H1 (cell line): ENCODE results near the gene SLC9A4. TPM values are rescaled to one million over a fixed set of nuclear protein-coding genes. Genes with fewer than 3 reads are reported as not detected.

ENCODE experiments used
- CTCF ChIA-PET: fragments of 300-600 bp; sonication (Branson Sonifier 250); formaldehyde crosslinking; loops from one replicate; lab custom pipeline; 2021; ENCODE audit not compliant: partially characterized antibody; lab: Charles Lee
- POLR2A ChIA-PET: fragments of 300-600 bp; sonication (Branson Sonifier 250); formaldehyde crosslinking; loops from one replicate; lab custom pipeline; 2021; ENCODE audit warnings: inconsistent platforms; ENCODE audit not compliant: partially characterized antibody; lab: Charles Lee
- DNase-seq, 2 experiments: peaks; one replicate each; pipeline versions ENCODE4 v3.0.0 to v3.0.0-alpha.2; 2010 to 2022; ENCODE audit warnings: low spot score in 2 of 2, low read depth in 1 of 2, mixed read lengths in 1 of 2
- FAIRE-seq: peaks from 2 replicates; lab custom pipeline; 2011; peaks lifted over from hg19 to GRCh38; lab: Jason Lieb, UNC
- H2AFZ ChIP-seq: 2 replicates; pipeline ENCODE4 v1.8.1; 2012; ENCODE audit warnings: low read length, inconsistent platforms
- H2AK5ac ChIP-seq: 2 replicates; pipeline ENCODE4 v1.6.1; 2013; ENCODE audit warnings: low read depth, low read length
- H2BK120ac ChIP-seq: replicated peaks from 2 replicates; pipeline ENCODE3; 2013; ENCODE audit warnings: low read depth, low read length, inconsistent platforms
- H2BK12ac ChIP-seq: 2 replicates; pipeline ENCODE4 v1.6.1; 2013; ENCODE audit warnings: low read depth, low read length
- H2BK15ac ChIP-seq: 2 replicates; pipeline ENCODE4 v1.6.1; 2013; ENCODE audit warnings: low read length
- H2BK20ac ChIP-seq: 2 replicates; pipeline ENCODE4 v1.6.1; 2013; ENCODE audit warnings: low read length
- H2BK5ac ChIP-seq: 2 replicates; pipeline ENCODE4 v1.6.1; 2013; ENCODE audit warnings: low read depth, low read length
- H3K14ac ChIP-seq: 2 replicates; pipeline ENCODE4 v1.6.1; 2013; ENCODE audit warnings: inconsistent platforms; ENCODE audit not compliant: insufficient read length
- H3K18ac ChIP-seq: 2 replicates; pipeline ENCODE4 v1.6.1; 2013; ENCODE audit warnings: low read length; ENCODE audit errors: extremely low read depth
- H3K23ac ChIP-seq: 2 replicates; pipeline ENCODE4 v1.6.1; 2013; ENCODE audit warnings: inconsistent platforms; ENCODE audit not compliant: insufficient read length
- H3K23me2 ChIP-seq: 2 replicates; pipeline ENCODE4 v1.6.1; 2013; ENCODE audit warnings: low read depth, low read length
- H3K27ac ChIP-seq: 2 replicates; pipeline ENCODE4 v1.6.1; 2011; ENCODE audit warnings: low read depth, low read length, inconsistent platforms
- H3K27me3 ChIP-seq, 4 experiments: replicated peaks in 1 of 4; 1 replicate in 1 of 4; 2 replicates in 3 of 4; pipeline versions ENCODE4 v1.6.1 to v1.8.1; 2011 to 2013; ENCODE audit warnings: low read length in 3 of 4, mild to moderate bottlenecking in 3 of 4, inconsistent platforms in 2 of 4, mixed read lengths in 2 of 4, moderate library complexity in 1 of 4; ENCODE audit not compliant: control insufficient read depth in 3 of 4, insufficient read depth in 3 of 4; ENCODE audit errors: extremely low read depth in 1 of 4
- H3K36me3 ChIP-seq, 4 experiments: 2 replicates each; pipeline versions ENCODE4 v1.6.1 to v1.8.1; 2011 to 2013; ENCODE audit warnings: mild to moderate bottlenecking in 4 of 4, low read length in 3 of 4, moderate library complexity in 2 of 4, control low read depth in 1 of 4, inconsistent platforms in 1 of 4; ENCODE audit not compliant: insufficient read depth in 4 of 4, control insufficient read depth in 2 of 4
- H3K4ac ChIP-seq: replicated peaks from 2 replicates; pipeline ENCODE3; 2013; ENCODE audit warnings: low read length, low read depth, mixed read lengths, inconsistent platforms; ENCODE audit not compliant: insufficient read length
- H3K4me1 ChIP-seq, 4 experiments: replicated peaks in 1 of 4; 1 replicate in 1 of 4; 2 replicates in 3 of 4; pipeline versions ENCODE4 v1.6.1 to v1.8.1; 2011 to 2013; ENCODE audit warnings: low read length in 3 of 4, inconsistent platforms in 2 of 4, mixed read lengths in 1 of 4; ENCODE audit not compliant: insufficient read depth in 4 of 4, control insufficient read depth in 3 of 4
- H3K4me2 ChIP-seq, 2 experiments: 2 replicates each; pipeline versions ENCODE4 v1.6.1 to v1.8.1; 2011 to 2013; ENCODE audit warnings: low read depth in 2 of 2, low read length in 2 of 2, control low read depth in 1 of 2, inconsistent platforms in 1 of 2, mild to moderate bottlenecking in 1 of 2; ENCODE audit not compliant: insufficient read depth in 1 of 2
- H3K4me3 ChIP-seq, 4 experiments: fragments of 200-600, 300-600 bp in 1 of 4; sonication (generic), shearing (Covaris generic), sonication (Bioruptor Twin) in 1 of 4; 2 replicates each; pipeline versions ENCODE4 v1.5.1 to v1.8.1; 2011 to 2016; ENCODE audit warnings: low read length in 4 of 4, low read depth in 3 of 4, control low read depth in 2 of 4, inconsistent platforms in 2 of 4, mild to moderate bottlenecking in 2 of 4, mixed read lengths in 1 of 4, moderate library complexity in 1 of 4; ENCODE audit not compliant: insufficient read depth in 2 of 4; ENCODE audit errors: extremely low read depth in 1 of 4
- H3K56ac ChIP-seq: replicated peaks from 2 replicates; pipeline ENCODE3; 2013; ENCODE audit warnings: low read depth, mild to moderate bottlenecking, mixed read lengths, low read length, inconsistent platforms; ENCODE audit not compliant: insufficient read length
- H3K79me1 ChIP-seq: 2 replicates; pipeline ENCODE4 v1.6.1; 2013; ENCODE audit warnings: low read depth, low read length, control low read depth
- H3K79me2 ChIP-seq, 2 experiments: 2 replicates each; pipeline versions ENCODE4 v1.6.1 to v1.8.1; 2012 to 2013; ENCODE audit warnings: low read length in 2 of 2, mild to moderate bottlenecking in 2 of 2, inconsistent platforms in 1 of 2; ENCODE audit not compliant: insufficient read depth in 2 of 2, control insufficient read depth in 1 of 2
- H3K9ac ChIP-seq, 4 experiments: replicated peaks in 1 of 4; 1 replicate in 1 of 4; 2 replicates in 3 of 4; pipeline versions ENCODE4 v1.6.1 to v1.8.1; 2011 to 2013; ENCODE audit warnings: low read depth in 3 of 4, low read length in 3 of 4, control low read depth in 2 of 4, mild to moderate bottlenecking in 2 of 4, moderate library complexity in 2 of 4, inconsistent platforms in 1 of 4; ENCODE audit errors: extremely low read depth in 1 of 4
- H3K9me3 ChIP-seq, 2 experiments: 2 replicates each; pipeline versions ENCODE4 v1.6.1 to v1.8.1; 2012 to 2013; ENCODE audit warnings: mild to moderate bottlenecking in 2 of 2, moderate library complexity in 2 of 2, control low read depth in 1 of 2, inconsistent platforms in 1 of 2, low read depth in 1 of 2, low read length in 1 of 2, mixed read lengths in 1 of 2; ENCODE audit not compliant: insufficient read depth in 2 of 2
- H4K20me1 ChIP-seq, 2 experiments: replicated peaks in 1 of 2; 2 replicates each; pipeline versions ENCODE3 to v1.8.1; 2011 to 2013; ENCODE audit warnings: inconsistent platforms in 2 of 2, low read length in 2 of 2, mild to moderate bottlenecking in 1 of 2; ENCODE audit not compliant: insufficient read depth in 2 of 2, control insufficient read depth in 1 of 2
- H4K5ac ChIP-seq: 2 replicates; pipeline ENCODE4 v1.6.1; 2013; ENCODE audit warnings: low read length, low read depth, mixed read lengths, inconsistent platforms; ENCODE audit not compliant: insufficient read length
- H4K8ac ChIP-seq: 2 replicates; pipeline ENCODE4 v1.8.0; 2013; ENCODE audit warnings: mild to moderate bottlenecking, moderate library complexity, low read length, inconsistent platforms; ENCODE audit not compliant: insufficient read depth; ENCODE audit errors: extremely low read depth
- H4K91ac ChIP-seq: replicated peaks from 2 replicates; pipeline ENCODE3; 2013; ENCODE audit warnings: low read length, mixed read lengths, inconsistent platforms; ENCODE audit not compliant: insufficient read length
- JUND ChIP-seq: IDR thresholded peaks from 2 replicates; pipeline ENCODE4 v1.6.1; 2011; ENCODE audit warnings: mild to moderate bottlenecking, improper control_type of control experiment, low read length
- WGBS, 2 experiments: shearing (Covaris generic) in 1 of 2; methylation state at CpG; one replicate each; pipeline versions ENCODE4 v1.1.6 to v1.1.7; 2013 to 2015; ENCODE audit warnings: low lambda C conversion rate in 2 of 2, mixed read lengths in 2 of 2, inconsistent platforms in 1 of 2, low coverage in 1 of 2, missing lambda C conversion rate in 1 of 2; ENCODE audit not compliant: insufficient replicate concordance in 2 of 2, insufficient coverage in 1 of 2, insufficient read length in 1 of 2; ENCODE audit errors: extremely low coverage in 1 of 2, missing lambda C conversion rate in 1 of 2; 5-methylcytosine and 5-hydroxymethylcytosine counted together
- polyA plus RNA-seq, 7 experiments: library from polyadenylated mRNA; depleted of rRNA in 3 of 7; stranded (reverse) in 5 of 7; unstranded in 2 of 7; fragments of >200 nt in 5 of 7; fragments of 200-250 nt in 2 of 7; gene quantifications; 1 replicate in 5 of 7; 2 replicates in 1 of 7; 4 replicates in 1 of 7; pipeline versions ENCODE4 v1.2.1 to v1.2.3, GENCODE V29; 2011 to 2013; ENCODE audit warnings: missing spikeins in 2 of 7, mixed read lengths in 2 of 7
- total RNA-seq: library from RNA; stranded (reverse); fragmentation: NEBNext Ultra II Directional; extraction: Animal tissue kit (Norgen Biotek cat#: 25700); gene quantifications from 2 replicates; pipeline ENCODE4 v1.2.1, GENCODE V29; 2021

The SLC9A4 gene
- total and polyA plus RNA-seq, 2 of the 8 experiments (the other 6 are each of a cell fraction or from before 2014, with no cell fraction given), result not detected

DNA sequence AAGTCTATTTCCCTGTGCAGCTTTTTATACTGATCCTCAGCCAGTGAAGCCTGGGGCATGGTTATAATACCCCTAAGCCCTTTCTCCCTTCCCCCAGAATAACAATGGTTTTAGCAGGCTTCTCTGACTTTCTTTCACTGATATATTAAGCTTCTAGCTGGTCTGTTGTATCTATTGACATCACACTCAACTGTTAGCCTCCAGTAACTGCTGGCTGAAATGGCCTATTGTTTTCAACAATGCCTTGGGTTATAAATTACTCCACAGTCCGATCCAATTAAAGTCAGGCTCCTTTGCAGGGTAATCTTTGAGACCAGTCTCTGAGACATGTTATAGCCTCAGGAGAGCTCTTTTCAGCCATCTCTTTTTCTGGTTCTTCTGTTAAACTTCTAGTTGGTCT is 2.9 kb upstream of the SLC9A4 start:
- Histone ChIP-seq H3K56ac (no peak overlapping the region), H3K23ac (no peak overlapping the region), H3K9me3 (no peaks in the 10 kb centered on the region), H3K23me2 (no peaks in the 10 kb centered on the region; the same call in 1 of the 2 replicates), H3K14ac (no peak overlapping the region), H3K79me2 (no peaks in the 10 kb centered on the region), H3K18ac (no peak overlapping the region), H3K27me3 (no peaks in the 10 kb centered on the region), H3K4me3 (no peak overlapping the region), H3K4ac (no peak overlapping the region), H3K4me2 (no peak overlapping the region), H2BK15ac (no peak overlapping the region), H2BK20ac (no peak overlapping the region), H2BK5ac (no peak overlapping the region), H3K27ac (no peak overlapping the region), H2AFZ (no peak overlapping the region), H3K79me1 (no peaks in the 10 kb centered on the region), H2AK5ac (no peak overlapping the region), H4K8ac (no peak overlapping the region), H3K36me3 (no peaks in the 10 kb centered on the region), H4K91ac (no peak overlapping the region), H4K5ac (no peak overlapping the region), H3K4me1 (no peaks in the 10 kb centered on the region), H4K20me1 (no peaks in the 10 kb centered on the region), H3K9ac (no peak overlapping the region), H2BK12ac (no peak overlapping the region), H2BK120ac (no peak overlapping the region)
- DNase-seq (no peak), FAIRE-seq (no peak)
- ChIA-PET CTCF (interaction anchor here (0.8 to 4.2 kb wide), 5 partner anchors 8 to 123 kb away, joined by 3 to 54 read pairs (median 4); no protein-coding TSS in a partner anchor), POLR2A (no interaction called here)
- 89% methylated on average over 1 of the region's 1 CpG; no CpG with 5 or more reads in 1 of the 2 experiments for WGBS, 2 experiments
- no peak for TF ChIP-seq JUND
